DOHH2 (cell line): ENCODE measurements around the gene MYOF.

Experiments used
- EZH2phosphoT487 ChIP-seq: fragments of 200-600 bp; sonication (generic); IDR thresholded peaks from 2 replicates; pipeline ENCODE4 v1.6.1; 2017; ENCODE audit warnings: borderline replicate concordance, mild to moderate bottlenecking, antibody characterized with exemption, low read length, moderate library complexity, mixed read lengths
- TF ChIP-seq, protein P1 (sequence below): fragments of 200-600 bp; sonication (generic); IDR thresholded peaks from one replicate; pipeline ENCODE4 v1.5.1; 2014; ENCODE audit warnings: antibody characterized with exemption, mild to moderate bottlenecking, low read depth, low read length; ENCODE audit not compliant: poor library complexity, severe bottlenecking

DNA sequence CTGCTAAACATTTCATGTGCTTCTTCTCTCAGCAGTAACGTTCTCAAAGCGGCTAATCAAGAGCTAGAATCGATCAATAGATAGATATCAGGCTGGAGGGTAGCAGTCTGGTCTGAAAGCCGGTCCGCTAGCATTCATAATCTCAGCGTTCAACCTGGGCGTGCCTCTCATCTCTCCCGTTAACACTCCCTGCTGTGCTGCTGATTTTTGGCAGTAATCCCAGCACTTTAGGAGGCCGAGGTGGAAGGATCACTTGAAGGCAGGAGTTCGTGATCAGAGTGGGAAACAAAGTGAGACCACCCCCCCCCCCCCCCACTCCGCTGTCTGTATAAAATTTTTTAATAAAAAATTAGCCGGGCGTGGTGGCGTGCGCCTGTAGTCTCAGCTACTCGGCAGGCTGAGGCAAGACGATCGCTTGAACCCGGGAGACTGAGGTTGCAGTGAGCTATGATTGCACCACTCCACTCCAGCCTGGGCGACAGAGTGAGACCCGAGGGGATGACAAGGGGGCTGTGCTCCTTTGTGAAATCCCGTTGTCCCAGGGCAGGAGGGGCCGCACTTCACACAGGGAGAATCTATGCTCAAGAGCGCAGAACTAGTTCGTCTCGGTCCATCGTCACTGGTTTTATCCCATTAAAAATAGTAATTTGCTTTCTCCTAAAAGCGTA is 13.7 kb upstream of the MYOF start:
- TF ChIP-seq, protein P1, sequence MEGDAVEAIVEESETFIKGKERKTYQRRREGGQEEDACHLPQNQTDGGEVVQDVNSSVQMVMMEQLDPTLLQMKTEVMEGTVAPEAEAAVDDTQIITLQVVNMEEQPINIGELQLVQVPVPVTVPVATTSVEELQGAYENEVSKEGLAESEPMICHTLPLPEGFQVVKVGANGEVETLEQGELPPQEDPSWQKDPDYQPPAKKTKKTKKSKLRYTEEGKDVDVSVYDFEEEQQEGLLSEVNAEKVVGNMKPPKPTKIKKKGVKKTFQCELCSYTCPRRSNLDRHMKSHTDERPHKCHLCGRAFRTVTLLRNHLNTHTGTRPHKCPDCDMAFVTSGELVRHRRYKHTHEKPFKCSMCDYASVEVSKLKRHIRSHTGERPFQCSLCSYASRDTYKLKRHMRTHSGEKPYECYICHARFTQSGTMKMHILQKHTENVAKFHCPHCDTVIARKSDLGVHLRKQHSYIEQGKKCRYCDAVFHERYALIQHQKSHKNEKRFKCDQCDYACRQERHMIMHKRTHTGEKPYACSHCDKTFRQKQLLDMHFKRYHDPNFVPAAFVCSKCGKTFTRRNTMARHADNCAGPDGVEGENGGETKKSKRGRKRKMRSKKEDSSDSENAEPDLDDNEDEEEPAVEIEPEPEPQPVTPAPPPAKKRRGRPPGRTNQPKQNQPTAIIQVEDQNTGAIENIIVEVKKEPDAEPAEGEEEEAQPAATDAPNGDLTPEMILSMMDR = no peak
- TF ChIP-seq EZH2phosphoT487 = no peak
